NOMO-1 treated with dmso at 0.1 percent for 144 hours (cell line): ENCODE measurements around the gene RPS24.
A peak's percentile ranks its signal among the peaks of the same experiment; 100 is the strongest.
"Not testable (repeated sequence)": the region's sequence is repeated elsewhere in the genome, so short reads cannot be mapped to it uniquely, and the experiment has no call there.

Source experiments
- DNase-seq: peaks from one replicate; lab custom pipeline; 2025; ENCODE audit not compliant: unreplicated experiment; lab: John Stamatoyannopoulos, UW

RPS24 gene

GRCh38 chr10:78047314-78047891 lies 13.7 kb downstream of the RPS24 start:
- DNase-seq = peak; percentile 19

- DNase-seq = no peak
Measured at GRCh38 chr10:78049851-78050250, 16.2 kb downstream of the RPS24 start.

GRCh38 chr10:78053211-78053868 lies 19.7 kb downstream of the RPS24 start:
- DNase-seq = no peak

- no peak for DNase-seq
Measured at GRCh38 chr10:78058562-78058961, 24.9 kb downstream of the RPS24 start.

GRCh38 chr10:78059906-78060702 lies 26.4 kb downstream of the RPS24 start:
- no peak for DNase-seq

GRCh38 chr10:78062296-78062695 lies 28.6 kb downstream of the RPS24 start:
- DNase-seq = no peak

- no peak for DNase-seq
Measured at GRCh38 chr10:78063236-78063635, 29.6 kb downstream of the RPS24 start.

GRCh38 chr10:78064919-78065318 lies 31.3 kb downstream of the RPS24 start:
- DNase-seq = not testable (repeated sequence)

GRCh38 chr10:78065611-78066010 lies 31.9 kb downstream of the RPS24 start:
- no peak for DNase-seq

- no peak for DNase-seq
Measured at GRCh38 chr10:78066012-78066411, 32.3 kb downstream of the RPS24 start.

GRCh38 chr10:78066728-78067430 lies 33.2 kb downstream of the RPS24 start:
- no peak for DNase-seq

GRCh38 chr10:78069151-78069550 lies 35.5 kb downstream of the RPS24 start:
- DNase-seq = no peak

- not testable (repeated sequence) for DNase-seq
Measured at GRCh38 chr10:78070064-78070463, 36.4 kb downstream of the RPS24 start.

- no peak for DNase-seq
Measured at GRCh38 chr10:78070726-78071125, 37.1 kb downstream of the RPS24 start.

- DNase-seq = no peak
Measured at GRCh38 chr10:78071140-78071856, 37.6 kb downstream of the RPS24 start.

- no peak for DNase-seq
Measured at GRCh38 chr10:78071857-78072179, 38.2 kb downstream of the RPS24 start.

GRCh38 chr10:78072504-78072903 lies 38.8 kb downstream of the RPS24 start:
- no peak for DNase-seq

GRCh38 chr10:78075806-78076205 lies 42.1 kb downstream of the RPS24 start:
- DNase-seq = not testable (repeated sequence)

GRCh38 chr10:78078539-78079330 lies 45.1 kb downstream of the RPS24 start:
- no peak for DNase-seq

- no peak for DNase-seq
Measured at GRCh38 chr10:78079411-78079810, 45.7 kb downstream of the RPS24 start.
